Suprapubic skin (tissue), 4 donors: ENCODE data around the gene ARHGAP10.

Experiments
- POLR2A ChIP-seq, 2 donors: fragments of 450-650 bp; IDR thresholded peaks; one replicate each; pipeline ENCODE4 v1.6.1; 2017; ENCODE audit warnings: antibody characterized with exemption in 2 of 2, mild to moderate bottlenecking in 2 of 2, moderate library complexity in 2 of 2
- POLR2AphosphoS5 ChIP-seq, 3 donors: sonication (generic); formaldehyde crosslinking; IDR thresholded peaks; one replicate each; pipeline ENCODE4 v1.6.1; 2017; ENCODE audit warnings: antibody characterized with exemption in 3 of 3
- TF ChIP-seq, protein P1 (sequence below), 2 donors: fragments of 200-600 bp in 1 of 2; fragments of 450-650 bp in 1 of 2; sonication (generic) in 1 of 2; IDR thresholded peaks; one replicate each; pipeline ENCODE4 v1.5.1; 2016 to 2019; ENCODE audit warnings: antibody characterized with exemption in 2 of 2, mild to moderate bottlenecking in 1 of 2, moderate library complexity in 1 of 2

DNA sequence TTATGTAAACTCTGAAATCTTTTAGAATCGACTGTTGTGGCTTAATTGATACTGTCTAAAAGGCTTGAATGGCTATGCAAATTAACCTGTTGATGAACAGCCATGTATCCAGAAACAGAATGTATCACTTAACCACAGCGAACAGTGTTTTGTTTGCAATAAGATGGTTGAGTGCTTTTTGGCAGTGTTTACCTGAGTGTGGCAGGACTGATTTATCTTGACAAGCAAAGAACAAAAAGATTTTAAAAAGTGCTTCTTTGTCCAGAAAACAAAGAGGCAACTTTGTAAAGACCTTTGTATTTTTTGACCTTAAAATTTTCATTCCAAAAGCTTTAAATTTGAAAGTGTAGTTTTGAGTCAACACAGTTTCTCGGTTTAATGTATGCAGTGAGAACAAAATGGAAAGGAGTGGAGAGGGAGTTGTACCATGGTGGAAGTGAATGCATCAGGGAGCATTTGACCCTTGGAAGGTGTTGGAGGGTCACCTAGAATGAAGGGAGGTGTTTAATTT lies 18.0 kb downstream of the ARHGAP10 start:
- TF ChIP-seq POLR2A (IDR thresholded peaks at IDR 0.05): no peak
- TF ChIP-seq, protein P1, sequence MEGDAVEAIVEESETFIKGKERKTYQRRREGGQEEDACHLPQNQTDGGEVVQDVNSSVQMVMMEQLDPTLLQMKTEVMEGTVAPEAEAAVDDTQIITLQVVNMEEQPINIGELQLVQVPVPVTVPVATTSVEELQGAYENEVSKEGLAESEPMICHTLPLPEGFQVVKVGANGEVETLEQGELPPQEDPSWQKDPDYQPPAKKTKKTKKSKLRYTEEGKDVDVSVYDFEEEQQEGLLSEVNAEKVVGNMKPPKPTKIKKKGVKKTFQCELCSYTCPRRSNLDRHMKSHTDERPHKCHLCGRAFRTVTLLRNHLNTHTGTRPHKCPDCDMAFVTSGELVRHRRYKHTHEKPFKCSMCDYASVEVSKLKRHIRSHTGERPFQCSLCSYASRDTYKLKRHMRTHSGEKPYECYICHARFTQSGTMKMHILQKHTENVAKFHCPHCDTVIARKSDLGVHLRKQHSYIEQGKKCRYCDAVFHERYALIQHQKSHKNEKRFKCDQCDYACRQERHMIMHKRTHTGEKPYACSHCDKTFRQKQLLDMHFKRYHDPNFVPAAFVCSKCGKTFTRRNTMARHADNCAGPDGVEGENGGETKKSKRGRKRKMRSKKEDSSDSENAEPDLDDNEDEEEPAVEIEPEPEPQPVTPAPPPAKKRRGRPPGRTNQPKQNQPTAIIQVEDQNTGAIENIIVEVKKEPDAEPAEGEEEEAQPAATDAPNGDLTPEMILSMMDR (IDR thresholded peaks at IDR 0.05): no peak
- no peak for TF ChIP-seq POLR2AphosphoS5 (IDR thresholded peaks at IDR 0.05)
